ENCODE data around the gene PSME3IP1. TPM values are rescaled to one million over a fixed set of nuclear protein-coding genes. Genes with fewer than 3 reads are reported as not detected.

PSME3IP1 gene
- total RNA-seq, 1 donor from 2014 or later, result 51.3 TPM

DNA sequence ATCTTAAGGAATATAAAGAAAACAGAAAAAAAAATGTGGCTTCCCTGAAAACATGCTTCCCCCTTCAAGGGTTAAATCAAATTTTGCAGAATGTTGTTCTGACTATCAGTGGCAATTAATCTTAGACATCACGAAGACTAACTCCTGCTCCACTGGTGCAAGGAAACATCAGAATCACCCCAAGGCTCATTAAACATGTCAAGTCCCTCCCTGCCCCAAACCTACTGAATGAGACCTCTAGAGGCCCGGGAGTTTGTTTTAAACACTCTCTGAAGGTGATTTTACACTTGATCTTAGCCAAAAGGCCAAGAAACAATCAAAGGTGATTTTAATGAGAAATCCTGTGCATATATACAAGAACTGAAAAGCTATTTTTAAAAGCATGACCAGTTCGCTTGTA, 18.3 kb downstream of the PSME3IP1 start:
- no peak for TF ChIP-seq CTCF (IDR thresholded peaks at IDR 0.05)
- Mint-ChIP-seq H3K27me3 (ENCODE audit: low read depth) (no peaks in the 10 kb centered on the region), H3K4me3 (ENCODE audit: unreplicated experiment) (no peak overlapping the region), H3K36me3 (ENCODE audit: low read depth) (peaks cover 24% of the 10 kb centered on the region), H3K9me3 (ENCODE audit: low read depth) (no peaks in the 10 kb centered on the region), H3K27ac (ENCODE audit: unreplicated experiment) (peak overlapping the region; percentile 39), H3K4me1 (ENCODE audit: low read depth) (peaks cover 24% of the 10 kb centered on the region)
- DNase-seq (ENCODE audit: low spot score), result no peak

GRCh38 chr16:57166951-57167350, 18.9 kb downstream of the PSME3IP1 start:
- Mint-ChIP-seq H3K4me1 (ENCODE audit: low read depth) (peaks cover 24% of the 10 kb centered on the region), H3K4me3 (ENCODE audit: unreplicated experiment) (no peak overlapping the region), H3K27ac (ENCODE audit: unreplicated experiment) (peak overlapping the region; percentile 46), H3K9me3 (ENCODE audit: low read depth) (no peaks in the 10 kb centered on the region), H3K27me3 (ENCODE audit: low read depth) (no peaks in the 10 kb centered on the region), H3K36me3 (ENCODE audit: low read depth) (peaks cover 21% of the 10 kb centered on the region)
- TF ChIP-seq CTCF (IDR thresholded peaks at IDR 0.05), result no peak
- no peak for DNase-seq (ENCODE audit: low spot score)

DNA sequence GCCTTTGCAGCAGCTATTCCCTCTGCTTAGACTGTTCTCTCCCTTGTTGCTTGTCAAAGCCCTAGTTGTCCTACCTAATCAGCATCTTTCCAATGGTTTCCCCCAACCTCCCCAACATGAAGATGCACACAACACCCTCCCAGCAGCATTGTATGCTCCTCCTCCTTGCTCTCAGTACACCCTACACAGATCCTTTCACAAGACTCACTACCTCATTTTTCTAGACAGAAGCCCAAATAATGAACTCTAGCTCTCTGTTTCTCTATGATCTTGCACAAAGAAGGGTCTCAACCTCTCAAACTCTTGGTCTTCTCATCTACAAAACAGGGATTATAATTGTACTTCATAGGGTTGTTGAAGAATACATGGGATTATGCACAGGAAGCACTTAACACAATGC, 19.4 kb downstream of the PSME3IP1 start:
- Mint-ChIP-seq H3K36me3 (ENCODE audit: low read depth) (peaks cover 18% of the 10 kb centered on the region), H3K27me3 (ENCODE audit: low read depth) (no peaks in the 10 kb centered on the region), H3K4me3 (ENCODE audit: unreplicated experiment) (no peak overlapping the region), H3K27ac (ENCODE audit: unreplicated experiment) (peak overlapping the region; percentile 2), H3K4me1 (ENCODE audit: low read depth) (peaks cover 24% of the 10 kb centered on the region), H3K9me3 (ENCODE audit: low read depth) (no peaks in the 10 kb centered on the region)
- no peak for DNase-seq (ENCODE audit: low spot score)
- no peak for TF ChIP-seq CTCF (IDR thresholded peaks at IDR 0.05)

- Mint-ChIP-seq H3K36me3 (ENCODE audit: low read depth) (peaks cover 13% of the 10 kb centered on the region), H3K4me1 (ENCODE audit: low read depth) (peaks cover 24% of the 10 kb centered on the region), H3K4me3 (ENCODE audit: unreplicated experiment) (no peak overlapping the region), H3K9me3 (ENCODE audit: low read depth) (no peaks in the 10 kb centered on the region), H3K27ac (ENCODE audit: unreplicated experiment) (no peak overlapping the region), H3K27me3 (ENCODE audit: low read depth) (no peaks in the 10 kb centered on the region)
- no peak for DNase-seq (ENCODE audit: low spot score)
- TF ChIP-seq CTCF (IDR thresholded peaks at IDR 0.05), result no peak
Observed at GRCh38 chr16:57165938-57166337, 19.9 kb downstream of the PSME3IP1 start.

- Mint-ChIP-seq H3K27ac (ENCODE audit: unreplicated experiment) (no peak overlapping the region), H3K36me3 (ENCODE audit: low read depth) (peaks cover 12% of the 10 kb centered on the region), H3K4me3 (ENCODE audit: unreplicated experiment) (no peak overlapping the region), H3K9me3 (ENCODE audit: low read depth) (no peaks in the 10 kb centered on the region), H3K27me3 (ENCODE audit: low read depth) (no peaks in the 10 kb centered on the region), H3K4me1 (ENCODE audit: low read depth) (peaks cover 24% of the 10 kb centered on the region)
- no peak for TF ChIP-seq CTCF (IDR thresholded peaks at IDR 0.05)
- no peak for DNase-seq (ENCODE audit: low spot score)
Observed at GRCh38 chr16:57165483-57165882, 20.4 kb downstream of the PSME3IP1 start.

Measured in chondrocyte (in vitro differentiated cells).